ENCODE data around the gene PSTK.

GRCh38 chr10:123004298-123004697 lies 24.1 kb downstream of the PSTK start:
- TF ChIP-seq, protein P1, sequence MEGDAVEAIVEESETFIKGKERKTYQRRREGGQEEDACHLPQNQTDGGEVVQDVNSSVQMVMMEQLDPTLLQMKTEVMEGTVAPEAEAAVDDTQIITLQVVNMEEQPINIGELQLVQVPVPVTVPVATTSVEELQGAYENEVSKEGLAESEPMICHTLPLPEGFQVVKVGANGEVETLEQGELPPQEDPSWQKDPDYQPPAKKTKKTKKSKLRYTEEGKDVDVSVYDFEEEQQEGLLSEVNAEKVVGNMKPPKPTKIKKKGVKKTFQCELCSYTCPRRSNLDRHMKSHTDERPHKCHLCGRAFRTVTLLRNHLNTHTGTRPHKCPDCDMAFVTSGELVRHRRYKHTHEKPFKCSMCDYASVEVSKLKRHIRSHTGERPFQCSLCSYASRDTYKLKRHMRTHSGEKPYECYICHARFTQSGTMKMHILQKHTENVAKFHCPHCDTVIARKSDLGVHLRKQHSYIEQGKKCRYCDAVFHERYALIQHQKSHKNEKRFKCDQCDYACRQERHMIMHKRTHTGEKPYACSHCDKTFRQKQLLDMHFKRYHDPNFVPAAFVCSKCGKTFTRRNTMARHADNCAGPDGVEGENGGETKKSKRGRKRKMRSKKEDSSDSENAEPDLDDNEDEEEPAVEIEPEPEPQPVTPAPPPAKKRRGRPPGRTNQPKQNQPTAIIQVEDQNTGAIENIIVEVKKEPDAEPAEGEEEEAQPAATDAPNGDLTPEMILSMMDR (IDR thresholded peaks at IDR 0.05; ENCODE audit: poor library complexity) = no peak
- TF ChIP-seq EZH2 (IDR thresholded peaks at IDR 0.05; ENCODE audit: borderline replicate concordance) = no peak
- no peak for TF ChIP-seq EZH2phosphoT487 (IDR thresholded peaks at IDR 0.05; ENCODE audit: low read depth, severe bottlenecking, unreplicated experiment)
